Activated CD4-positive, alpha-beta T cell treated with anti-CD3 and anti-CD28 coated beads, Interleukin-2, amount 50 U/mL, for 24 hours (primary cell): ENCODE results near the gene TTC19.
"Not testable (repeated sequence)": the region's sequence is repeated elsewhere in the genome, so short reads cannot be mapped to it uniquely, and the experiment has no call there.

ENCODE experiments used
- DNase-seq, 2 donors: peaks; one replicate each; pipeline ENCODE4 v3.0.0-alpha.2; 2020; ENCODE audit warnings: low read depth in 1 of 2, low spot score in 1 of 2

Gene TTC19

DNA sequence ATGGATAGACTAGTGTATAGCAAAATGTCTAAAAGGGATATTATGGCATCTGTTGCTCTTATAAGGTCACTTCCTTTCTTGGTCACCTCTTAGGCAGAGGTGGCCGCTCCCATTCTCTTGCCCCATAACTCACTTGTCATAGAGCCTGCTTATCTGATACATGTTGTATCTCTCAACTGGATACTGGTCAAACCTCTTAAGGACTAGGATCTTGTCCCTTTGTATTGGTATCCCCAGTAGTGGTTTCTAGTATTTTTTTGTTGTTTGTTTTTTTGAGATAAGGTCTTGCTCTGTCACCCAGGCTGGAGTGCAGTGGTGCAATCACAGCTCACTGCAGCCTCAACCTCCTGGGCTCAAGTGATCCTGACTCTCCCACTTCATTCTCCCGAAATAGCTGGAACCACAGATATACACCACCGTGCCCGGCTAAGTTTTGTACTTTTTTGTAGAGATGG lies 27.1 kb upstream of the TTC19 start:
- DNase-seq = no peak

DNA sequence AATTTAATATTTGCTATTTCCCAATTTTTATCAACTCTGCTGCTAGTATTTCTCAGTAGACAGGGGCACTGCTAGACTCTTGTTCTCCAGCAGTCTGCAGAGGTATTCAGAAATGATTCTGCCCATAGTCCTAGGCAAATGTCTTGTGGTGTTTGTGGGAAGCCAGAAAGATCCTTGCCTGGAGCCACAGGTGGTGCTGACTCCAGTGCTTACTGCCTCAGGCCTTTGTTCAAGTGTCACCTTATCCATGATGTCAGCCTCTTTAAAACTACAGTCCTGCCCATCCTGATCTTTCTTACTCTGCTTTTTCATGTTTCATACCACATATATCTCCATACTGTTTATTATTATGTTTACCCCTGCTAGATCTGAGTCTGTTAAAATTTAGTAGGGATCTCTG lies 26.6 kb upstream of the TTC19 start:
- no peak for DNase-seq

DNA sequence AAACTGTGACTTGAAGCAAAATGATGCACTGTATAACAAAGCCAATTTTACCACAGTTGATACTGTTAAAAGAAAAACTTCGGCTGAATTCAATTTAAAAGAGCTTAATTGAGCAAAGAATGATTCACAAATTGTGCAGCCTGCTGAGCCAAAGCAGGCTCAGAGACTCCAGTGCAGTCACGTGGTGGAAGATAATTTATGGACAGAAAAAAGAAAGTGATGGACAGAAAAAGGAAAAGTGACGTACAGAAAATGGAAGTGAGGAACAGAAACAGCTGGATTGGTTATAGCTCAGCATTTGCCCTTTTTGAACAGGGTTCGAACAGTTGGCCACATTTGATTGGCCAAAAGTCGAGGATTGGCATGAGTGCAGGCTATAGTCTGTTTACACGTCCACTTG lies 25.8 kb upstream of the TTC19 start:
- no peak for DNase-seq

DNA sequence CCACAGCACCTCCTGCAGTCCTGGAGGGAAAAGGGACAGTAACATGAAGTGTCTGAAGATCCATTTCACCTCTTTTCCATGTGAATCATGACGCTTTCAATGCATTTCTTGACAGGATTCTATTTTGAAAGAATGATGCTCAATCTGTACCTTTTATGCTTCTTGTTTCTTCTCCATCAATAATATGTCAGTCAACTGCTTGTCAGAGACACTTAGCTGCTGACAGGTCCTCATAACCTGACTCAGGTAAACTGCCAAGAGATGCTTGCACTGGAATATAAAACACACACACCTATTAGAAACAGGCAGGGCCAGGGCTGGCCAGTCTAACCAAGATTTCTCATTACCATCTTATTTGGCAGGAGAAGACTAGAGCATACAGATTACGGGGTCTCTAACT lies 21.7 kb upstream of the TTC19 start:
- DNase-seq = no peak

DNA sequence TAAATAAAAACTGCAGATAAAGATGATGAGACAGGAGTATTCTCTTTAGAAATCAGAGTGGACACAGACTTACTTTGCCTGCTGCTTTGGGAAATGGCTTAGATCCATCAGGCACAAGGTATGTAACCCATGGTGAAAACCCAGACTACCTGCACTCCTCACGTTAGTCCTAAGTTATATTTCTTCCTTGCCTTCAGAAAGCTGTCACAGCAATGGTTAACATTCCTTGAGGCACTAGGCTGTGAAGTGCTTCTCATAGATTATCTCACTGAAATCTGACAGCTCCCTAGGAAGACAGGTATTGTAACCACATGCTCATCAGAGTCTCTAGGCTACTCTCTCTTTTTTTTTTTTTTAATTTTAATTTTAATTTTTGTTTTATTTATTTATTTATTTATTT lies 21.0 kb upstream of the TTC19 start:
- DNase-seq = no peak

DNA sequence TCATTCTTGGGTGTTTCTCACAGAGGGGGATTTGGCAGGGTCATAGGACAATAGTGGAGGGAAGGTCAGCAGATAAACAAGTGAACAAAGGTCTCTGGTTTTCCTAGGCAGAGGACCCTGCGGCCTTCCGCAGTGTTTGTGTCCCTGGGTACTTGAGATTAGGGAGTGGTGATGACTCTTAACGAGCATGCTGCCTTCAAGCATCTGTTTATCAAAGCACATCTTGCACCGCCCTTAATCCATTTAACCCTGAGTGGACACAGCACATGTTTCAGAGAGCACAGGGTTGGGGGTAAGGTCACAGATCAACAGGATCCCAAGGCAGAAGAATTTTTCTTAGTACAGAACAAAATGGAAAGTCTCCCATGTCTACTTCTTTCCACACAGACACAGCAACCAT lies 20.6 kb upstream of the TTC19 start:
- DNase-seq = not testable (repeated sequence)

DNA sequence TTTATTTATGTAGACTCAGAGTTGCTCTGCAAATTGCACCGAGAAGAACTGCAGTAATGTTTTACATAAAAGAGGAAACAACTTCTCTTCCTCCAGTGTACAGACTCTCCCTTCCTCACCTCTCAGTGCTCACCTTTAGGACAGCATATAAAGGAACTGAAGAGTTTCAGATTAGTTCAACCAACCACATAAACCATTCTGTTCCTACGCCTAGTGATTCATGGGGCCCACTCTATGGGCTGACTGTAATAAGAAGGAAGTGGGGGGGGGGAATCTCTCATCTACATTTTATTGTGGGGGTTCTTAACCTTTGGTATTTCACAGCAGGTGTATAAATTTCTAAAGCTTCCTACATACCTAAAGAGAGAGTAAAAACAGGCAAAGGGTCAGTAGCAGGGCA lies 18.4 kb upstream of the TTC19 start:
- peak in 1 of 2 donors; percentile 43 for DNase-seq

DNA sequence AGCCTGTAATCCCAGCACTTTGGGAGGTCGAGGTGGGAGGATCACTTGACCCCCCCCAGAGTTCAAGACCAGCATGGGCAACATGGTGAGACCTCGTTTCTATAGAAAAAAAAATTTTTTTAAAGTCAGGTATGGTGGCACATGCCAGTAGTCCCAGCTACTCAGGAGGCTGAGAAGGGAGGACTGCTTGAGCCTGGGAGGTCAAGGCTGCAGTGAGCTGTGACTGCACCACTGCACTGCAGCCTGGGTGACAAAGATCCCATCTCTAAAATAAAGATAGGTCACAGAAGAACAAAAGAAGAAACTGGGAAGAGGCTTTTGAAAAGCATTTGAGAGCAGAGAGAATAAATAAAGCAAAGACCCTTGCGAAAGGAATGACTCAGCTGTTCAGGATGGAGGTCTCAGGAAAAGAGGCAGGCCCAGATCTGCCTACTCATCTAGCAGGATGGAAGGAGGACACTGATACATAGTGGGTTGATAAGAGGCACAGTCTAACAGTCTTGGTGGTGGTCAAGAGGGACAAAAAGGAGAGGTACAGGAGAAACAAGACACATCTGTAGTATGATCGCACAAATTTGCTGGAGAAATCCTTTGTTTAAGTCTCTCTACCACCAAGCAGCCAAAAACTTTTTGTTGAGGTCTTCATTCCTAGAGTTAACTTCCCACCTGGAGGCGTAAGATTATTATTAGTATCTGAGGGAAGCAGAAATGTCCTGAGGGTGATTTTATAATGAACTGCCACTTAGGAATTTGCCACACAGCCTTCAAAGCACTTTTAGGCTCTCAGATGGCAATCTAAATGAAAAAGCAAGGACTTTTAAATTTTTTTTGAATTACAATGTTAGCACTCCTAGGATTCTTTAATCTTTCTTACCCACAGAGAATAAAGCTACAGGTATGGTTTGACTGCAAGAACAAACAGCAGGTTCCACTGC lies 17.7 kb upstream of the TTC19 start:
- DNase-seq = no peak

DNA sequence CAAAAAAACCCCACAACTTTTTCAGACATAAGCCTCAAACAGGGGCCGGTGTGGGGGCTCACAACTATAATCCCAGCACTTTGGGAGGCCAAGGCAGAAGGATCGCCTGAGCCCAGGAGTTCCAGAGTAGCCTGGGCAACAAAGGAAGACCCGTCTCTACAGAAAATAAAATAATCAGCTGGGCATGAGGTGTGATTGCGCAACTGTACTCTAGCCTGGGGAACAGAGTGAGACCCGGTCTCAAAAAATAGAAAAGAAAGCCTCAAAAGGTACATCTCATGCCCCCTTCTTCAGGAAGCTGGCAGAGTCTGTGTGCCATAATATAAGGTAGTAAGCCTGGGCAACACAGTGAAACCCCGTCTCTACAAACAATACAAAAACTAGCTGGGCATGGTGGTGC lies 3.3 kb upstream of the TTC19 start:
- DNase-seq = no peak

DNA sequence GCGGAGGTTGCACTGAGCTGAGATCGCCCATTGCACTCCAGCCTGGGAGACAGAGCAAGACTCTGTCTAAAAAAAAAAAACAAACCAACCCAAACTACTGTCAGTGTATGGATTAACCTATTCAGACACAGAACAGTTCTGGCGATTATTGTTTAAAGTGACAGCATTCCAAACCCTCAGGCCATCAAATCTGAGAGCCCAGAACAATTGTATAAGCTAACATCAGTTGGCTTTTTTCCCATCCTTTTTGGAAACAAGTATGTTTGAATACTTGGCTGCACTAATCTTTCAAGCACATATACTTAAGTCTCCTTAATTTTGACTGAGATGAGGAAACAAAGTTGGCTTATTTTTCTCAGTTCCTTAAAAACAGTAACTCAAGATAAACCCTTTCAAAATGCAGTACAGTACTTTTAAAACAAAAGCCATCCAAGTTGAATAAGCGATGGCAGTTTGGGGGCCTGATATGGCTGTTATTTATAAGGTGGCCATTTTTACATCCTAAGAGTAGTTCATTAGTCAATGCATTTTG lies 1.5 kb upstream of the TTC19 start:
- DNase-seq = no peak

DNA sequence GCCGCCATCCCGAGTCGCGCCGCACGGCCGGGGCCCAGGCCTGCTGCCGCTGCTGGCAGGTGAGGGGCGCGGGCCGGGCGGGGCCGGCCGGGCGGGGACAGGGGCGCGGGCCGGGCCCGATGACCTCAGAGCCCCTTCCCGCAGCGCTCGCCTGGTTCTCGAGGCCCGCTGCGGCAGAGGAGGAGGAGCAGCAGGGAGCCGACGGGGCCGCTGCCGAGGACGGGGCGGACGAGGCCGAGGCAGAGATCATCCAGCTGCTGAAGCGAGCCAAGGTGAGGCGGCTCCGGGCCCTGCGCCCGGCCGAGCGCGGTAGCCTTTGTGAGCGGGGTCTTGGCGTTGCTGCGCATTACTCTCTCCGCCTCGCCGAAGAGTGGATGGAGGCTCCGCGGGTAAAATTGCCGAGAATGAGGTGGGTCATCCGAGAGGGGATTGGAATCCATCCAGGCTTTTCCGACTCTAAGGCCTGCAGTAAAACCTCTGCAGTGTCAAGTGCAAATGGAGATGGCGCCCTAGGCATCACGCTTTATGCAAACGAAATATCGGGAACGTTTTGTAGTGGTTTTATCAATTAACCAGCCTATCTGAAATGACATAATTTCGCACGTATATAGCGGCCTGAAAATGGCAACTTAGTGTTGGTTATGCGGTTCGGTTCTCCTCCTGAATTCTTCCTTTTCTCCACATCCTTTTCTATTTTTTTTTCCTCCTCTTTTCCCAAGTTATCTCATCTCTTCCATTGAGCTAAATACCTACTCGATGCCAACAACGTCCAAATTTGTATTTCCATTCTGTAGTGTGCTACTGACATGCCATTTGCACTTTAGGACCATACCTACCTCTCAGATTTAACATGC lies 577 bp downstream of the TTC19 start:
- no peak for DNase-seq

DNA sequence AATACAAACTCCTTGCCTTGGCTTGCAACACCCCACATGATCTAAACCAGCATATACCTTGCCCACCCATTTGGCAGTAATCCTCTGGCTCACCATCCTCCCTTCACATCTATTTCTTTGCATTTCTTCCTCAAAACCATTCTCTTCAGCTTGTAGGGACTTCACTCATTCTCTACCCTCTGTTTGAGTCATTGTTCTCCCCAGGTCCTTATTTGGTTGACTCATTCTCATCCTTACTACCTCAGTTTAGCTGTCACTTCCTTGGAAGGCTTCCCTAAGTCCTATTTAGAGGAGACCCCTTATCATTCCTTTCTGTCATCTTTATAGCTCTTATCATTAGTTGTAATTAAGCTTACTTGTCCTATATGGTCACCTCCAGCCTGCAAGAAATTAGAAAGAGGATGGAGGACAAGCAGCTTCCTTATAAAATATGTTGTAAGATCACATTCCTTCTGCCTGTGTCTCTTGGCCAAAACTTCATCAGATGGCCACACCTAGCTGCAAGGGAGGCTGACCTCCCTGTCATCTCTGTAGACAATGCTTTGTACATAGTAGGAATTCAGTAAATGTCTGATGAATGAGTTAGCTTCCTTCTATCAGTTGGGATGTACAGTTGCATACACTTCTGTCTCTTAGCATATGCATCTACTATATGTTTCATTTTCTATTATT lies 1.7 kb downstream of the TTC19 start:
- no peak for DNase-seq

DNA sequence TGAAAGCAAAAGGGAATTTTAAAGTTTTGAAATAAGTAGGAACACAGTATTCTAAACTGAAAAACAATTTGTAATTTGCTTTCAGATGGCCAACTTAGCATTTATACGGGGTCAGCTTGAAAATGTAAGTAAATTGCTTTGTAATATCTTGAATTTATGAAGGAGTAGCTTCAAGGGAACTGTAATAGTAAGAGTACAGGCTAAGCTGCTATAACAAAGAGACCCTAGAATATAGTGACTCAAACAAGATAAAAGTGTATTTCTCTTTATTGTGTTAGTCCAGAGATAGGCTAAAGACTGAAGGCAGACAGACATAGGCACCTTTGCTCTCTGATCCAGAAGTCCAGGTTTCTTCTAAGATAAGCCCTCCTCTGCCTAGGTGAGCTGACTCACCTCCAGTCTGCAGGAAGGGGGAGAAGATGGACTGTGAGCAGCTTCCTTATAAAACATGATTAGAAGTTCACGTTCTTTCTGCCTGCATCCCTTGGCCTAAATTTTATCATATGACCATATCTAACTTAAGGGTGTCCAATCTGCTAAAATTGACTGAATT lies 3.2 kb downstream of the TTC19 start:
- DNase-seq = no peak

DNA sequence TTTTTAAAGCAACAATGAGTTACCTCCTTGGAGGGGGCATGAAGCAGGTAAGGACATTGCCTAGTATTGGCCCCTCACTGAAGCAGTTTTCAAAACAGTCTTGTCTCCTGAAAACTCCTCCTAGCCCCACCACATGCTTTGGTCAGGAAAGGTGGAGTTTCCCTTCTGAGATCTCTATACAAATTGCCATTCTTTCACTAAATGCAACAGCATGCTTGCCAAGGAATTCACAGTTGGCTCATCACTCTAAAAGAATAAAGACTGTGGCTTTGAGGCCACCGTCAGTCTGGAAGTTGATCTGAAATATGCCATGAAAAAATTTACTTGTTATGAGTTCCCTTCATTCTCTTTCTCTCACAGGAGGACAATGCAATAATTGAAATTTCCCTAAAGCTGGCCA lies 4.2 kb downstream of the TTC19 start:
- DNase-seq = no peak

DNA sequence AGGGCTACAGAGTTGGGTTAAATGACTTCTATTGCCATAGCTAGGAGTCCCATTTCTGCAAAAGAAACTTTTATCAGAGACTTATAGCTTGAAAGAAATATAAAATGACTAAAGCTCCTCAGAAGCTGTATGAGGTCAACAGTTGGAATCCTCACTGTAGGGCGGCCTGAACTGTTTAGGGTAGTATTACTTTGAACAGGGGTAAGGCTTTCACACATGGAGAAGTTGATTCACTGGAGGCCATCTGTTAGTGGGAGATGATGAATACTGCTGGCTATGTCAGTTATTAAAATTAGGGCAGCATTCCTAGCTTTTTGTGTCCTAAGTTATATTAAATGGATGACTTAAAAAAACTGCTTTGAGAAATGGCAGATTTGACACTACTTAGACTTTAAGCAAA lies 6.0 kb downstream of the TTC19 start:
- no peak for DNase-seq

DNA sequence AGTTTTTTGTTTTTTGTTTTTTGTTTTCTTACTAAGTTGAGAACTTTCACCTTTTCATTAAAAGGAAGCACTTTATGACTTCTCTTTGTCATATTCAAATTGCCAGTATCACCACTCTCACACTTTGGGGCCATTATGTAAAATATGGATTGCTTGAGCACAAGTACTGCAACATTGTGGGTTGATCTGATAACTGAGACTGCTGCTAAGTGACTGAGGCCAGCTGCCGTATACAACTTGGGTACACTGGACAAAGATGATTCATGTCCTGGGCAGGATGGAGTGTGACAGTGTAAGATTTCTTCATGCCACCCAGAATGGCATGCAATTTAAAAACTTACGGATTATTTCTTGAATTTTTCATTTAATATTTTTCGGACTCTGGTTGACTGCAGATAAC lies 7.8 kb downstream of the TTC19 start:
- no peak for DNase-seq

DNA sequence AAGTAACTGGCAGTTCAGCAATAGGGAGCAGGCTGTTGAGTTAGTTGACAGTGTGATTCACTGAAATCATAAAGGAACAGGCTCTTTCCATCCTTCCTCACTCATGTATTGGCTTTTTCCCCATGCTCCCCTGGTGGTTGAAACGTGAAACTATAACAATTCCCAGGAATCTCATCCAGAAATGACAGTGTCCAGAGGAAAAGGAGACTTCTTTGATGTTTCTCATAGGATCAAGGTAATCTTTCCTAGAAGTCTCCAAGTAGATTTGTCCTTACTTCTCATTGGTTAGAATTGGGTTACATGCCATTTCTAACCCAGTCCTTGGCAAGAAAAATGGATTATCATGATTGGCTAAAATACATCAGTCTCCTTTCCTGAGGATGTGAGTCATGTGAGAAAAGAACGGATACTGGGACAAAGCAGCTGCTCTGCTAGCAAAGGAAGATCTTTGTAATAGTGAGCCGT lies 14.4 kb downstream of the TTC19 start:
- DNase-seq = no peak

DNA sequence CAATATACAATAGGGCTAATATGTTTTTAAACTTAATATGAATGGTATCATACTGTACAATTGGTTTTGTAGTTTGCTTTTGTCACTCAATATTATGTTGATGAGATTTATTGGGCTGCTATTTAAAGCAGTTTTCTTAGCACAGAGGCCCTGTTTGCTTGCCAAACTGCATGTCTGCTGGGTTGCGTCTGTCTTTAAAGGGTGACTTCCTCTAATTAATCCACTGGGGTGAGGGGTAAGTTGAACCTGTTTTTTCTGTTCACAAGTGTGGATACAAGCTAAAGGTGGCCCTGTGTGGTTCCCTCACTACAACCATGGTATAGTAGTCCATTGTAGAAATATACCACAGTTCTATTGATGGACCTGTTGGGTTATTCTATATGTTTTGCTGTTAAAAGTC lies 19.7 kb downstream of the TTC19 start:
- DNase-seq = no peak

DNA sequence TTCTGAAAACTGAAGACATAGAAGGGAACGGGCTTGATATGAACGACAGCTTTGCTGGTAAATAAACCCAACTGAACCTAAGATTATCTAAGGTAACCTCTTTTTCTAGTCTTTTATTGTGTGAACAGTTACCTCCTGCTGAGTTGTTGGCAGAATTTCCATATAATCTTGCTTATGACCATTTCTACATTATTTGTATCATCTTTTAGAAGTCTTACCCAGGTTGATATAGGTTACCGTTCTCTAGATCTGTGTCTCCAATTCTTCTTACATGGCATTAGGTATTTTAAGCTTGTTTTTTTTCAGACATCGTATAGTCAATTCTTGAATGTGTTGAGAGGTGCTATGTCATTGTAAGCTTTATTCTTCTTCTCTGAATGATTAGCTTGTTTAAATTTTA lies 24.3 kb downstream of the TTC19 start:
- DNase-seq = no peak

DNA sequence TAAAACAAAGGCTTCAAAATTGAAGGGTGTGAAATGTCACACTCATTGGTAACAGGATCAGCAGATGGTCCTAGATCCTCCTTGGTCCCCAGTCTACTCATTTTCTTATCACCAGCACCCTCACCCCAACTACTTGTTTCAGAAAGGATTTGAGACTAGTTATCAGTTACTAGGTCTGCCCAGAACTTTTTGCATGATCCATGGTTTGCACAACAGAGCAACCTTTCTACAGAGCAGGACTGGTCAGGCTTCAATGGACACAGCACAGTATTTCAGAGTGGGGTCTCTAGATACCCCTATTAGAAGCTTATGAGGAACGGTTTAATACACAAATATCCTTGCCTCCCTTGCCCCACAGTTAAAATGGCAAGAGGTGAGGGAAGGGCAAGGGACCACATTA lies 25.6 kb downstream of the TTC19 start:
- no peak for DNase-seq

DNA sequence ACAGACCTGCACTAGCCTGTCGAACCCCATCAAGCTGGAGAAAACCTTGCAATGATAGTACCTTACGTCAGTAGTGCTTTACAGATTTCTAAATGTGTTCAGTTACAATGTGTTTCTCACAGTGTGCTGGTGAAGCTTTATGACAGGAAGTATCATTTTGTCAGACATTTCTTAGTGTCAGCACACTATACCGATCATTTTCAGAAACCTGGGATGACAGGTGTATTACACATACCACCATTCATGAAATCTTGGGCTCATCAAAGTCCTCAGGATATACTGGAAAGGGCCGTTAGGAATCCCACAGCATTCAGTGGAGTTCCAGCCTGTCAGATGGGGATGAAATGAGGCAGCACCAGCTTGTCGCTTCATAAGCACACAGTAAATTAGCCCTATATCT lies 27.3 kb downstream of the TTC19 start:
- no peak for DNase-seq
